ENCODE data around the gene DHX32.

The DHX32 gene

DNA sequence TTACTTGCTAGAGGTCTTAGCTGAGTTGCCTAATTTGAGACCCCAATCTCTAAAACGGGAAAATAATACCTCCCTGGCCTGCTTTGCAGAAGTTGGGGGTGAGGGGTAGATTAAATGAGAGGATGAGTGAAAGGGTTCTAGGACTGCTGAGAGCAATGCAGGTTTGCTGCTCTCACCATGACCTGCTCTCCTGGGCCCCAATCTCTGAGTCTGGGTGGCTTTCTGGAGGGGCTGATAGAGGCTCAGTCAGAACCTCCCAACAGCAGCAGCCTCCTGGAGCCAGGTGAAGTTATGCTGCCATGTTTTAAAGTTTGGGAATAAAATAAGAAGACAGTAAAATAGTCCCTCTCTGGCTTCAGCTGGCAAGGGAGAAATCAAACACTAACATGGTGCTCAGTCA lies 65.3 kb downstream of the DHX32 start:
- DNase-seq (ENCODE audit: insufficient read length, low spot score), result no peak

DNA sequence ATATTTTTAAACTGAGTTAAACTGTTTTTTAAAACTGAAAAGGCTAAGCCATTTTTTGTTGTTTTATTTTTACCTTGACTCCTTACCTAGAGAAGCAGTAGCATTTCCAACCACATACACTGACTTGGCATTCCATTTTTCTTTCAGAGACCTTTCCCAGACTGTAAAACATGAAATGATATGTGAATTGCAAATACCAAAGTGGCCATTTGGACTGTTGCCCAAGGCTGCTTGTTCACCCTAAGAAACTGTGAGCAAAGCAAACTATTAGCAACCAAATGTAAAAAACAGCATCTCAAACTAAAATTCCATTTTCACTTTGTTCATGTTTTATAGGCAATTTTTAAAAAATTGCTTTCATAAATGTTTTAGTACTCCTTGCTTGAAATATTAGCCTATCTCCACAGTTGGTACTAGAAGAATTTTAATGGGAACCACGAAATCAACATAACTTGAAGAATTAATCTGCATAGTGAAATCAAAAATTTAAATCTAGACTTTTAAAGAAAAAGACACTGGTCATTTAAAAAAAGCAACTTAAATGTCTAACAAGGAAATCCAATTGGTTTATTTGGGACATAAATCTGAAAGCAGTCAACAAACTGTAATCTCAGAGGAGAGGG lies 68.9 kb downstream of the DHX32 start:
- no peak for TF ChIP-seq POLR2A (IDR thresholded peaks at IDR 0.05; ENCODE audit: low read depth, low read length)
- DNase-seq (ENCODE audit: insufficient read length, low spot score) (no peak), FAIRE-seq (no peak)

More for the DNA sequence above, 65.3 kb downstream of the DHX32 start:
- FAIRE-seq, result no peak
- TF ChIP-seq POLR2A (IDR thresholded peaks at IDR 0.05; ENCODE audit: low read depth, low read length), result no peak

DNA sequence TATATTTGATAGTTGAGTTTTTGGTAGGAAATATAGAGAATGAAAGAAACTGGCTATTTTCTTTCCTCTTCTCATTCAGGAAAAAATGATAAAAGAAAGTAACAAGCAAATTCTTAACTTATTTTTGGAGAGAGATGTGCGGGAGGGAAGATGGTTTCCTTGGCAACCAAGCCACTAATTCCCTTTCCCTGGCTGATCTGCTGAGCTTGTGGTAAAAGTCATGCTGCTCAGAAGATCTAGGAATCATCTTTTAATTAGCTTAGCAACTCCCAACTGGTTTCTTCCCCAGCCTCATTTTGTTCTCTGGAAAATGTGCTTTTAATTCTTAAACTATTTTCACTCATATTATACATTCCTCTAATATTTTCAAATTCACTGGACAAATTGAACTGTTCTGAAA lies 69.8 kb downstream of the DHX32 start:
- no peak for TF ChIP-seq POLR2A (IDR thresholded peaks at IDR 0.05; ENCODE audit: low read depth, low read length)
- FAIRE-seq (no peak), DNase-seq (ENCODE audit: insufficient read length, low spot score) (no peak)

DNA sequence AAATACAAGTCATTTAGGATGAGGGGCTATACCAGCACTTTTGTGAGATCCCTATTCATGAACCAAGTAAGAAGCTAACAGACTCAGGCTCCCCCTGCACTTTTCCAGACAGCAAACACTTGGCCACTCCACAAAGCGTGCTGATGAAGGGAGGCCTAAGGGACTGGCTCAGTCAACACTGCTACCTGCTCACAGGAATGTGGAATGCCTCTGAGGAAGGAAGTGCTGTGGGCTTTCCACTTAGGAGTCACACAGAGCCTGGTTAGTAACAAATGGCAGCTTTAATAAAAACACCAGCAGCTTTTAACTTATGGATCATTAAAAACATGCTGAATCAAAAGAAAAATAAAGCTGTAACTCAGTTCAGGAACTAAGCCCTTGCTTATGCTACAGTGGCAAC lies 73.0 kb downstream of the DHX32 start:
- FAIRE-seq (no peak), DNase-seq (ENCODE audit: insufficient read length, low spot score) (no peak)
- TF ChIP-seq POLR2A (IDR thresholded peaks at IDR 0.05; ENCODE audit: low read depth, low read length), result no peak

DNA sequence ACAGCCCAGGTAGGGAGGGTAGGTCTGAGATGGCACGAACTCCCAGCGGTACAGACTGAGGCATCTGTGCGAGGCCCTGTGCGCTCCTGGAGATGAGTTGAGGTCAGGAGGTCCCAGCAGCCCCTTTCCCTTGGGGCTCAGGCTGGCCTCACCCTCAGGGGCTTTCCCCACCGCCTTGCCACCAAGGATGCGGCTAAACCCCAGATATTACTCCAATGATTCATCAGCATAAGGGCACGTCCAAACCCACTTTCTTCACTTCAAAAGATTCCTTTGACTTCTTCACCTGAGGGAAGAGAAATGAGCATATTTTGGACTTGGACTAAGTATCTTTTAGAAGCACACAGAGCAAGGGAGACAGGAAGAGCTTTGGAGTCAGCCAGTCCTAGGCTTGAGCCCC lies 78.4 kb downstream of the DHX32 start:
- FAIRE-seq (no peak), DNase-seq (ENCODE audit: insufficient read length, low spot score) (no peak)
- no peak for TF ChIP-seq POLR2A (IDR thresholded peaks at IDR 0.05; ENCODE audit: low read depth, low read length)

DNA sequence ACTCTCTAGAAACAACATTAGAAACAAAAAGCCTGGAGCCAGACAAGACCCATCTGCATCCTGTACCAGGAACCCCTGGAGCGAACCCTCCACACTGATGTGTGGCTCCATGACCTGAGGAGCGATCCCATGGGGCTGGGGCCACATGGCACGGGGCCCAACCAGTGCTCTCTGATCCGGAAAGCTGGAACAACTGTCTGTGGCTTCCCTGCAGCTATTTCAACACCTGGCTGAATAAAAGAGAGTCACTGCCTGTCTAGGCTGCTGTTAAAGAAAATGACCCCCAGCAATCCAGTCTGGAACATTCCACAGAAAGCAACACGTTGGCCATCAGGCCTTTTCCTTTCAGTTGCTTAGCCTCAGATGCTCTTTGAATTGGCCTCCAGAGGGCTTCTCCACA lies 79.0 kb downstream of the DHX32 start:
- FAIRE-seq (no peak), DNase-seq (ENCODE audit: insufficient read length, low spot score) (no peak)
- TF ChIP-seq POLR2A (IDR thresholded peaks at IDR 0.05; ENCODE audit: low read depth, low read length), result no peak

DNA sequence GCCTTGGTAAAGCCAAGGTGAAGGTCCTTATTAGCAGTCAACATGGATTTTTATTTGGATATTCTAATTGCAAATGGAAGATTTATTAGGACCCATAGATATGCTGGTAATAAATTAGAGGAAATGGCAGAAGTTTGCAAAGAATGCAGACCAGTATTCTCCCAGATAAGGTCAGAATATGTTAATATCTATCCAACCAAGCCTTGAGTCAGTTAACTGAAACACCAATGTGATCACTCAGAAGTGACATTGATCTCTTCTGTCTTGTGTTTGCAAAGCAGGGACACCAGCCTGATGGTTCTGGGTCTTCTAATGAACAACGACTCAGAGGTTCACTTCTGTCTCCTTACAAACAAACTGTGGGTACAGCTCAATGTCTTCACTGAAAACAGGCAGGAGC lies 79.5 kb downstream of the DHX32 start:
- DNase-seq (ENCODE audit: insufficient read length, low spot score) (no peak), FAIRE-seq (no peak)
- no peak for TF ChIP-seq POLR2A (IDR thresholded peaks at IDR 0.05; ENCODE audit: low read depth, low read length)

DNA sequence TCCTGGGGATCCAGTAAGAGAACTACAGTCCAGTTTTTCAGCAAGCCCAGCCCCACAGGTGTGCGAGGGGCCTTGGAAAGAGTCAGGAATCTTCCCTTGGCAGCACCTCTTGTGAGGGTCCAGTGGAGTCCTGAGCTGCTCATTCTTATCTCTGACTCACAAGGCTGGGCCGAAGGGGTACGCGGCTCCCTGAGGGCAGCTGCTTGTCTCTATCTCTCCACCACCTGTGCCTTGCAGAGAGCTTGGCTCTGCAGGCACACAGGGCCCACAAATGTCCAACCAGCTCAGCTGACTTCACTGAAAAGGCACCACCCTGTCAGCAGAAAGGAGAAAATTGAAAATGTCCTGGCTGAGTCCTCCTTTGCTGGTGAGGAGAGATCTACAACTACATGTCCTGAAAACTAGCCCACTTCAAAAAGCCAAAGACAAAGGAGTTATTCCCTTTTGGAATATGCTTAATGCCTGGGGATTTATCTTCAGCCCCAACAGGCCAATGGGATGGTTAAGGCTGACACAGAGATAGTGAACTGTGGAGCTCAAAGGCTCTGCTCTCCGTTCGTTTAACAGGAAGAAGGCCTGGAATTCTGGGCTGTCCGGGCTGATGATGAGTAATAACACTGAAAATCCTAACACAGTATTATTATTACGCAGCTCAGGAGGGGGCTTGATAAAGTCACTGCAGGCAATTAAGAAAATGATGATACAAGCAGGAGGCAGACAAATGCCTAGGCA lies 81.5 kb downstream of the DHX32 start:
- FAIRE-seq (no peak), DNase-seq (ENCODE audit: insufficient read length, low spot score) (no peak)
- no peak for TF ChIP-seq POLR2A (IDR thresholded peaks at IDR 0.05; ENCODE audit: low read depth, low read length)

DNA sequence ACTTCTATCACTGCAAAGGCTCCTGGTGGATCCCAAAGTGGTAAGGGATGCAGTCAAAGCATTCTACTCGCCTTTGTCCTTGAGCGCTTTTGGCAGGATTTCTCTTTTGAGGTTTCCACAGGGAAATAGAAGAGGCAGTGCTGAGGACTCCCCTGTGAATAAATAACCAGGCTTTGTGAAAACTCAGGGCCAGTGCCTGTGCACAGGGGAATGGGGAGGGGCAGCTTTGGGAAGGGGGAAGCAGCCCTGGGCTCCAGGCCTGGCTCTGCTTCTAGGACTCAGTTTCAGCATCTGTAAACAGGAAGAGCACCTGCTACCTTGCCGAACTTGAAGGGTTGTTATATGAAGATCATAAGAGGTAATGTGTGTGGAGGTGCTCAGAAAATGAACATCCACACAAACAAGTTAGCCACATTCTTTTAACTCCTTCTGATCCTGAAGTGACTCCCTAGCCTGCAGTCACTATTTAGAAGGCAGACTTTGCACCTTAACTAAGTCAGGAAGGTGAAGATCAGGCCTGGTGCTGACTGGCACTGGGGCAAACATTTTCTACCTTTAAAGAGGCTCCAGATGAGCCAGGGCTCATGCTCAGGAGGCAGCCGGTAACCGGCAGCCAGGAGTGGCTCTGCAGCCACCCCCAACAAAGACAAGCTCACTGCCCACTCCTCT lies 83.0 kb downstream of the DHX32 start:
- no peak for TF ChIP-seq POLR2A (IDR thresholded peaks at IDR 0.05; ENCODE audit: low read depth, low read length)
- FAIRE-seq (no peak), DNase-seq (ENCODE audit: insufficient read length, low spot score) (no peak)

DNA sequence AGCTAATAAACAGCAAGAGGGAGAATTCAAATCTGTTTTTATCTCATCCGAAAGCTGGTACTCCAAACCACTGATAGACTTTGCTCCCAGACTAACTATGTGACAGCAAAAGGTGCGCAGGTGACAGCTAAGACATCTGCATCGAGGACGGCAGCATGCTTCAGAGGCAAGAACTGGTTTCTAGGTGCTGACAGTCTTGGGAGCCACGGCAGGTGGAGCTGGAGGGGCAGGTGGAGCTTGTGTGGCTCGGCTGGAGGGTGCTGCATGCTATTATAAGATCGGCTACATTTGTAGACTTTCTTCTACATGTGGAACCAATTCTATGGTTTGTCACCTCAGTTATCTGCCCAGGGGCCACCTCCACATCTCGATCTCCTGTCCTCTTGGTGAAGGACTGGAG lies 83.7 kb downstream of the DHX32 start:
- FAIRE-seq (no peak), DNase-seq (ENCODE audit: insufficient read length, low spot score) (no peak)
- no peak for TF ChIP-seq POLR2A (IDR thresholded peaks at IDR 0.05; ENCODE audit: low read depth, low read length)

DNA sequence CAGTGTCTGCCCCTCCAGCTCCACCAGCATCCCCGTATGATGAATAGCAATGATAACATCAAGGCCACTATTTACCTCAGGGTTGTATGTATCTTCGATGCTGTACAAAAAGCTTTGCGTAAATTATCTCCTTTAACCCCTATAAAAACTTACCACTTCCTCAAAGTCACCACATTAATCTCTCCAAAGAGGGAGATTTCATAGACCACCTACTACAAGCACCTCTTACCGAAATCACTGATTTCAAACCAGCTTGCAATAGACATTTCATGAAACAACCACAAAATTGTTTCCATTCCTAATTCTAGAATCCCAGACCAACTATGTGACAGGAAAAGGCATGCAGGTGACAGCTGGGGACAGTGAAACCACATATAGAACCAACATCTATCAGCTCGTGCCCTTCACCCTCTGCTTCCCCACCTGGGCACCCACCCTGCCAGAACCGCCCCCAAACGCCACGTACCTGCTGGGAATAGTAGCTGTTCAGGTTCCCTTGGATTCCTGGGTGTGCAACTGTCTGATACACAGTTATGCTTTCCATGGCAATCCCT lies 85.4 kb downstream of the DHX32 start:
- no peak for TF ChIP-seq POLR2A (IDR thresholded peaks at IDR 0.05; ENCODE audit: low read depth, low read length)
- no peak for FAIRE-seq
- no peak for DNase-seq (ENCODE audit: insufficient read length, low spot score)

DNA sequence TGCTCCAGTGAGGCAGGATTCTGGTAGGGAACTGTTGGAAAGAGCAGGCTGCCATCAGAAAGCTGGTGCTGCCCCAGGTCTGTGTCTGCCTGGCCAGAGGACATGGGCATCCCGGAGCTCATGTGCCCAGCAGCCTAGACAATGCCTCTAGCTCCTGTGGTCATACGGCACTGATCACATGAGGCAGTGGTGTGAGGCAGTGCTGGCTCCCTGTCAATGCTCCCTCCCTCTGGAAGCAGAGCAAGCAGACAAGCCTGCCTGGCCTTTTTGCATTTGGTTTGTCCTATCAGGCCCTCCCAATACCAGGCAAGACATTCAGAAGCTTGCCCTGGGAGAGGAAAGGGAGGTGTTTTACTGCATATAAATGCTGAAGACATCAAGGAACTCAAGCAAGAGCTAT lies 86.0 kb downstream of the DHX32 start:
- no peak for FAIRE-seq
- TF ChIP-seq POLR2A (IDR thresholded peaks at IDR 0.05; ENCODE audit: low read depth, low read length), result no peak
- no peak for DNase-seq (ENCODE audit: insufficient read length, low spot score)

DNA sequence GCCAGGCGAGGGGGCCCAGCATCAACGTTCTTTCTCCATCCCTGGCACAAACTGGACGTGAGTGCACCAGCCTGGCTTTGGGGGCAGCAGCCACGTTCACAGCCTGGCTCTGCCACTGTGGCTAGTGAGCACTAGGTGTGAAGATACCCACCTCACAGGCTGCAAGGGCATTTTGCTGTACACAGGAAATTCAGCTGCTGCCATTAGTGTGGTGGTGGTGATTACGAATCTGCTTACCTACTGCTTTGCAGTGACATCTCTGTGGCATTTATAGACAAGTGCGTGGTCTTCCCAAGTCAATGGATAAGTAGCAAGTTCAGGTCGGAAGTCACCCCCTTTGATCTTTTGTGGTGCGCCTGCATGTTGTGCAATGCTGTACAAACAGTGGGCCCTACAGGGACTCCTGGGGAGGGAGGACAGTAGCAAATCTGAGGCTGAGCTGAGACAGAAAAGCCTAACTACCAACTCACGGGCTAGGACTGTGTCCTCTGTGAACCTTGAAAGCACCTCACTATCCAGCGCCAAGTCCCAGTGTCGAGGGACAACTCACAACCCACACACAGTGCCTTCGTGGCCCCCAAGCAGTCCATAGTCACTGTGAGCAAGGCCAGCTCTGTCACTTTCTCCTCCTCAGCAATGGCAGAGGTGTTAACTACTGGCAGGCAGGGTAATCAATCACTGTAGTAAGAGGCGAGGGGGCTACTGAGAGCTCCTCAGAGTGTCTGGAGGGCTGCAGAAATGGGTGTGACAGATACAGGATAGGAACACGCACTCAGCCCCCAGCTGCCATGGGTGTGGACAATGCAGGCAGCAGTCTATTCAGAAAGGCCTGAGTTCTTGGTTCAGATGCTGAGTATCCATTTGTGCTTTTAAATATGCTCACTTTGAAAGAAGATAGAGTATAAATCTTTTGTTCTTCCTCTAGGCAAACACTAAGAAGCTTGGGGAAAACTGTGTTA lies 88.5 kb downstream of the DHX32 start:
- FAIRE-seq (no peak), DNase-seq (ENCODE audit: insufficient read length, low spot score) (no peak)

More for the DNA sequence above, 88.5 kb downstream of the DHX32 start:
- TF ChIP-seq POLR2A (IDR thresholded peaks at IDR 0.05; ENCODE audit: low read depth, low read length), result no peak

Data from H54 (cell line).